ENCODE results near the gene RGS7BP.
A peak's percentile ranks its signal among the peaks of the same experiment; 100 is the strongest.

The RGS7BP gene

DNA sequence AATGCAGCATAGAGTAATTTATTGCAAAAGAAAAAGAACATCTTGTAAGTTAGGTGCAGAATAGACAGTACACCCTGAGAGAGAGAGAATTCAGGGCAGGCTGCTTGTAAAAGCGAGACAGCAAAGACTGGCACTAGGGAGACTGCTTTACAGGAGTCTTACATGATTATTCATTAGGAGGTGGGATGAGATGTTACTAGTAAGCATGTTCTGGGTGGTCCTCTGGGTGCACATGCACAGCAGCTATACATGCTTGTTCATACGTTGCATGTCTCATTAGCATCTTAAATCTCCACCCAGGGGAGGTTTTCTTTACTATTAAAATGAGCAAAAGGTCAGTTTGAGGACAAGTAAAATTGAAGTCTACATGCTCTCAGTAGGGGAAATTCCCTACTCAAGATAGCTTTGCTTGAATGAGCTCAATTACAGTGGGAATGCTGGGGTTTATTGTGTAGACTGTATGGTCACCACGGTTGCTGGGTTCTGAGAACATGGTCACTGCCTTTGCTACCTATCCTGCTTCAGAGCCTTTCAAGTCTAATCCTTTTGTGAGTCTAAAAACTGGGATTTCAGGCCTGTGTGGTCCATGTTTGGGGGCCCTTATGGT, 60.6 kb downstream of the RGS7BP start:
- FAIRE-seq: no peak

DNA sequence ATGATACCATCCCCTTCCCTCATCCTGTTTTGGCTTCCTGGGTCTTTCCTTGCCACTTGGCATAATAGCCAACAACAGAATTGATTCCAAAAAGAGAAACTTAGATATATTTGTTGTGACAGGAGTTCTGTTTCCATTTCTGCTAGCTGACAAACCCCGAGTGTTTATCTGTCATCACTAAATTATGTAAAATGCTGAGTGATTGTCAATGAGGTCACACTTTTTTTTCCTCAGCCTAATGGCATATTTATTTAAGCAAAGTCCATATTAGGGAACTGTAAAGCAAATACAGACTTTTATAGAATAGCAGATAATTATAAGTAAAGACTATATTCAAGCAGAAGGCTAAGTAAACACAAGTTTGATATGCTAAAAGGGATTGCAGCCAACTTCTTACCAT, 64.0 kb downstream of the RGS7BP start:
- FAIRE-seq: no peak

DNA sequence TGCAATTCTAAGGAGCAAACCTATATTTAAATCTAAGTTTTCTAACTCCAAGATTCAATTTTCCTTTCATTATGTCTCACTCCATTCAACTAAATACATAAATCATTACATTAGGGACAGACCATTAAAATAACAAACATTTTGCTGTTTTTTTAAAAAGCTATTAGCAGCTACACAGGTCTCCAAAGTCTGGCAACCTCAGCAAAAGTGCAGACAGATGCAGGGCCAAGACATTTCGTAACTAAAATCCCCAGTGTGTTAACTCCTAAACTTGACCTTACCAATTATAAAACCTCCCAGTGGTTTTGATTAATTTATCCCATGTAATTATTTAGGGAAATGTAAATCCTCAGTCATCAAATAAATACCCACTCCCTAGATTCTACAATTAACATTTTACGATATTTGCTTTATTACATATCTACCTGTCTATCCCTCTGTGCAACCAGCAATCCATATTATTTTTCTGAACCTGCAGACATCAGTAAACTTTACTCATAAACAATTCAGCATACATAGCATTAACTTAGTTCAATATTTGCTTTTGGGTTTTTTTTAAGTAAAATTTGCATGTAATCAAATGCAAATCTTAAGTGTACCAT, 64.7 kb downstream of the RGS7BP start:
- no peak for FAIRE-seq

DNA sequence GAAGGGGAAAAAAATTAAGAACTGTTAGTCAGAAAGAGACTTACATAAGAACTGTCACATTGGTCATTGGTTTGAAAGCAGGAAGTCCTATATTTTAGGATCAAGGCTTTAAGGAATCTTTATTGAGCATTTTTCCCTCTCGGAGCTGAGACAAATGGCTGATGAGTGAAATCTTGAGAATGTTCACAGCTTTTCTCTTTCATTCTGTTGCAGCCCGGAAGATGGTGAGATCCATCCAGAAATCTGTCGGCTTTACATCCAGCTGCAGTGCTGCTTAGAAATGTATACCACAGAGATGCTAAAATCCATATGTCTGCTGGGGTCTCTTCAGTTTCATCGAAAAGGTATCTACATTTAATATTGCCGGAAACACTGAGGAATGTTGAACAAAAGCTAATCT, 69.7 kb downstream of the RGS7BP start:
- no peak for FAIRE-seq

GRCh38 chr5:64576250-64576649, 70.4 kb downstream of the RGS7BP start:
- FAIRE-seq: no peak

- FAIRE-seq: no peak
Observed at GRCh38 chr5:64585646-64586045, 79.8 kb downstream of the RGS7BP start.

GRCh38 chr5:64587370-64587769, 81.6 kb downstream of the RGS7BP start:
- no peak for FAIRE-seq

DNA sequence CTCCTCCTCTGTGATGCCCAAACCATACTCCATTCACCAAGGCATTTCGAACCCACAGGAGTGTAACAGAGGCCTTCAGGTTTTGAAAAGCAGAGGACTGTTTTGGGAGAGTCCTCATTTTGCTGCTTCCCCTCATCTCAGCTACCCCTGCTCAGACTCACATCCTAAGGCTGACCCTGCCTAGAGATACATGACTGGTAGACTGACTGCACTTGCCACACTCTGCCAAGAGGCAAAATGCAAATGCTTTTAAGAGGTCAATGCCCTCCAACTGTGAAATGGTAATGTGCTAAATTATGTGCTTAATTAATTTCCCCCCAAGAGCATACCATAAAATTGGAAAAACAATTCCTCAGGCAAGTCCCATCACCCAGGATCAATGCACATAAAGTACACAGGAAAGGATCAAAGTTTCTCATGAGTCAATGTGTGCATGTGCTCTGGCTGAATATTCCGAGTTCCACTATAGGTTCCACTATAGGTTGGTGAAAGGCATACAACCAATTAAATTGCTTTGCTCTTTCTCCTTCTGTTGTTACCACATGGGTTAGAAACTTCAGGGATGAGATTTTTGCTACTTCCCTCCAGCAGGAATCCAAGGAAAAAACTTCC, 87.0 kb downstream of the RGS7BP start:
- FAIRE-seq: no peak

- FAIRE-seq: no peak
Observed at GRCh38 chr5:64594025-64594424, 88.2 kb downstream of the RGS7BP start.

DNA sequence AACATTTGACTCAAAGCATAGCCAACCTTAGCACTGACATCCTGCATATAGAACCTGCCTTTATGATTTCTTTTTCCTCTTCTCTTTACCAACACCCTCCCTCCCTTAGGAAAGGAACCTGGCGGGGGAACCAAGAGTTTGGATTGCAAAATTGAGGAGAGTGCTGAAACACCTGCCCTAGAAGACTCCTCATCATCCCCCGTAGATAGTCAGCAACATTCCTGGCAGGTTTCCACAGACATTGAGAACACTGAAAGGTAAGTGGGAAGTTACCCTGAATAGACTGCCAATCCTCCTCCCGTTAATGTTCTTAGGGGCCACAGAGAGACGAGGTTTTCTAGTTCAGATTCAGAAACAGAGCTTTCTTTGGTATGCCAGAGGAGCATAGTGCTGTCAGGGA, 88.8 kb downstream of the RGS7BP start:
- FAIRE-seq: no peak

- FAIRE-seq: no peak
Observed at GRCh38 chr5:64595031-64595855, 89.4 kb downstream of the RGS7BP start.

DNA sequence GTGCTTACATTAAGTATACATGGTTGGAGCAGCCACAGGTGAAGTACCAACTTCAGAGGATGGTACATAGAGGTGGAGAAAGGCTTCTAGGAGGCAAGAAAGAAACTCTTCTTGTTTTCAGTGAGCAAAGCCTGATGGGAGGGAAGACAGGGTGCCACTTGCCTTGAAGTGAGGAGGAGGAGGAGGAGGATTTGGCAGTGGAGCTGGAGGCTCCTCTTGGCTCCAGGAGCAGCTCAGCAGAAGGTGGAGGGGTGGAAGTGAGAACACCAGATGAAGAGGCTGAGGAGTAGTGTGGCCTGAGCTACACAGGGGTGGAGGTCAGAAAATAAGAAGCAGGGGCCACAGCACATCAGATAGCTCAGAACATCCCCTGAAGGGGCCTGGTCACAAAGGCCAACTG, 93.4 kb downstream of the RGS7BP start:
- FAIRE-seq: no peak

DNA sequence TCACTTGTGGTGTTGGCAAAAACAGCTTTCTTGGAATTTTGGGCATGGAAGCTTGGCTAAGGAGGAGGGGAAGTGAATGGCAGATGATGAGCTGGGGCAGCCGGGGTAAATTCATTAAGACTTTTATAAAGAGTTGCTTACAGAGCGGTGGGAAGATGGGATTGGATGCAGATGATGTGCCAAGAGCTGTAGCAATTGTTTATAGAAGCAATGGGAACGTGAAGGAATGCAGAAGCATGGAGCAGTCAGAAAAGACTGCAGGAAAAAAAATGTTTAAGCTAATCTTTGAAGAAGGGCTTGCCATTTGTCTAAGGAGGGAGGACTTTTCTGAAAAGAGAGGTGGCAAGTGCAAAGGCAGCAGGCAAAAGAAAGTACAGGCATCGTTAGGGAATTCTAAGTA, 97.9 kb downstream of the RGS7BP start:
- no peak for FAIRE-seq

DNA sequence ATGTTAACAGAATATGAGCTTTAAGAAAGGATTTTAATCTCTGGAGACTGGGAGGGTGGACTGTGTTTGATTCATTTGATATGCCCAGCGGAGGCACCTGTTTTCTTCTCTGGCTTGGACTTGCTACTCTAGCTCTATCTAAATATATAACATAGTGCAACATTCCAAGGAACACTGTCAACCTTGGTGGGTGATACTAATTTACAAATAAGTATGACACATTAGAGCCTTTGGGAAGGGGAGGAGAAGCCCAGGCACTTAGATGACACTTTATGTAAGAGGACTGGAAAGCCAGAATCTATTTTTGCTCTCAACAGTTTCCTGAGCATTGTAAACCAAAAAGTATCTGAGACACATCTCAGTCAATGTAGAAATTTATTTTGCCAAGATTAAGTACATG, 101.1 kb downstream of the RGS7BP start:
- FAIRE-seq: no peak

- peak; percentile 86 for FAIRE-seq
Observed at GRCh38 chr5:64612344-64612961, 106.6 kb downstream of the RGS7BP start.

DNA sequence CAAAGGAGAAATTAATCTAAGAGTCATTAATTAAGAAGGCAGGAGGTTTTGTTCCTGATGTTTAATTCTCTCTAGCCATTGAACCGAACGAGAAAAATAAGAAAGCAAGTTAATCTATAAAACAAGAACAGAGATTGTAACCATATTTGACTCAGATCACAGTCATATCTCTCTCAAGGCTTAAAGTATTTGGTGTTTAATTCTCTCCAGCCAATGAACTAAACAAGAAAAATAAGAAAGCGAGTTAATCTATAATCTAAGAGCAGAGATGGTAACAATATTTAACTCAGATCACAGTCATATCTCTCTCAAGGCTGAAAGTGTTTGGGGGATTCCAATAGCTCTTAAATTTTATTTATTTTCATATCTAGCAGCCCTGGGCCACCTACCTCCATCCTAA, 110.1 kb downstream of the RGS7BP start:
- FAIRE-seq: no peak

GRCh38 chr5:64619609-64620008, 113.8 kb downstream of the RGS7BP start:
- FAIRE-seq: no peak

DNA sequence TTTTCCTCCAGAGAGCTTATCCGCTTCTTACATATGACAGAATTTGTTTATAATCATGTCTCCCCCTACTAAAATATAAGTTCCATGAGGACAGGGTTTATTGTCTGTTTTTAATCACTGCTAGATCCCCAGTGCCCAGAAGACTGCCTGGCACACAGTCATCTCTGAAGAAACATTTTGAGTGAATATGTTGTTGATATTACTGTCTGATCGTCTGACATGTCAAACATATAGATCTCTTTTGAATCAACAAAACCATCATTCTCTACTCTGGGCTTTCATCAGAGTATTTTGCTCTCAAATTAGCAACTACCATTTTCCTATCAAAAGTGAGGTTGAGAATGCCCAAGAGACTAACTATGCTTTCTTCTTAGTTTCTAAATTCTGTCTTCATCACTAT, 117.2 kb downstream of the RGS7BP start:
- no peak for FAIRE-seq

DNA sequence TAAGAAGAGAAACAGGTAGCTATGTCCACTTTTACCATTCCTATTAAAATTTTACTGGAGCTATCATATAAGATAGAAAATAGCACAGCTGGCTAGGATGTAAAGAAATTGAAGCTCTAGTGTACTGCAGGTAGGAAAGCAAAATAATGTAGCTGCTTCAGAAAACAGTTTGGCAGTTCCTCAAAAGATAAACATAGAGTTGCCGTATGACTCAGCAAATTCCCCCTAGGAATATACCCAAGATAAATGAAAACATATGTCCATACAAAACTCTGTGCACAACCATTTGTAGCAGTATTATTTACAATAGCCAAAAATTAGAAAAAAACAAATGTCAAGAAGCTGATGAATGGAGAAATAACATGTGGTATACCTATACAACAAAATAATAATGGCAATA, 119.9 kb downstream of the RGS7BP start:
- FAIRE-seq: no peak

GRCh38 chr5:64628901-64629300, 123.1 kb downstream of the RGS7BP start:
- no peak for FAIRE-seq

GRCh38 chr5:64629841-64630240, 124.0 kb downstream of the RGS7BP start:
- FAIRE-seq: no peak

DNA sequence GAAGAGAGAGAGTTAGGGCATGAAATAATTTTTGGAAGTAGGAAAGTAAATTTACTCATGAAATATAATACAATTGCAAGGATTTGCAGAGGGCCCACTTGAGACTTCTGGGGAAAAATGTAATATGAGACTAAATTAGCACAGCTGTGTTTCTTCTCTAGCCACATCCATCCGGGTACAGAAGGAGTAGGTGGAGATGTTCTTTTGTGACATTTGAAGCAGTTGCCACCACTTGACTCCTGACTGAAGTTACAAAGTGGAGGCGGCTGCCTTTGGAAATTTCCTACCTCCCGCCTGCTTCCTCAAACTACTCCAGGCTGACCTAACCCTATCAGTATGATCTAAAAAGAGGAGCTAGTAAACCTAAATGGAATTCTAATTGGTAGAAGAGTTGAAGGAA, 126.4 kb downstream of the RGS7BP start:
- no peak for FAIRE-seq

GRCh38 chr5:64634997-64635686, 129.3 kb downstream of the RGS7BP start:
- FAIRE-seq: peak; percentile 78

All from G401.6 (cell line).